ENCODE results near the gene EPHA4.

Gene EPHA4

DNA sequence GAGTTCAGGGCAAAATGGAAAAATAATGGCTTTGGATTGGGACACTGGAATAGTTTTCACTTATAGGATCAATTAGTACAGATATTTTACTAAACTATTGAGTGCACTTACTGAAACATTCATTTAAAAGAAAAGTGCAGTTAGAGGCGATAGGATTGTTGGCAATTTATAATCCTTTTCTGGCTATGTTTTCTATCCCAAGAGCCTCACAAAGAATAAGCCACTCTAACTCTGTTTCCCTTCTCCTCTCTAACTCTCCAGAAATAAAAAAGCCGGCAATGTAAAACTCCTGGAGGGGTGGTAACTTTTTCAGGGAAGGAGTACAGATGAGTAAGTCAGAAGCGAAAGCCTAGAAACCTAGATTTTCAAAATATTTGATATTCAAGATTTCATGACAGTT lies 91.3 kb downstream of the EPHA4 start:
- H3K27ac ChIP-seq: no peak overlapping the region
- DNase-seq (ENCODE audit: low spot score): no peak
- ChIA-PET CTCF (no interaction called here), POLR2A (ENCODE audit: low non-redundant PET) (no interaction called here)
- TF ChIP-seq, protein P1, sequence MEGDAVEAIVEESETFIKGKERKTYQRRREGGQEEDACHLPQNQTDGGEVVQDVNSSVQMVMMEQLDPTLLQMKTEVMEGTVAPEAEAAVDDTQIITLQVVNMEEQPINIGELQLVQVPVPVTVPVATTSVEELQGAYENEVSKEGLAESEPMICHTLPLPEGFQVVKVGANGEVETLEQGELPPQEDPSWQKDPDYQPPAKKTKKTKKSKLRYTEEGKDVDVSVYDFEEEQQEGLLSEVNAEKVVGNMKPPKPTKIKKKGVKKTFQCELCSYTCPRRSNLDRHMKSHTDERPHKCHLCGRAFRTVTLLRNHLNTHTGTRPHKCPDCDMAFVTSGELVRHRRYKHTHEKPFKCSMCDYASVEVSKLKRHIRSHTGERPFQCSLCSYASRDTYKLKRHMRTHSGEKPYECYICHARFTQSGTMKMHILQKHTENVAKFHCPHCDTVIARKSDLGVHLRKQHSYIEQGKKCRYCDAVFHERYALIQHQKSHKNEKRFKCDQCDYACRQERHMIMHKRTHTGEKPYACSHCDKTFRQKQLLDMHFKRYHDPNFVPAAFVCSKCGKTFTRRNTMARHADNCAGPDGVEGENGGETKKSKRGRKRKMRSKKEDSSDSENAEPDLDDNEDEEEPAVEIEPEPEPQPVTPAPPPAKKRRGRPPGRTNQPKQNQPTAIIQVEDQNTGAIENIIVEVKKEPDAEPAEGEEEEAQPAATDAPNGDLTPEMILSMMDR (conservative IDR thresholded peaks at IDR 0.05; ENCODE audit: low read depth): no peak

DNA sequence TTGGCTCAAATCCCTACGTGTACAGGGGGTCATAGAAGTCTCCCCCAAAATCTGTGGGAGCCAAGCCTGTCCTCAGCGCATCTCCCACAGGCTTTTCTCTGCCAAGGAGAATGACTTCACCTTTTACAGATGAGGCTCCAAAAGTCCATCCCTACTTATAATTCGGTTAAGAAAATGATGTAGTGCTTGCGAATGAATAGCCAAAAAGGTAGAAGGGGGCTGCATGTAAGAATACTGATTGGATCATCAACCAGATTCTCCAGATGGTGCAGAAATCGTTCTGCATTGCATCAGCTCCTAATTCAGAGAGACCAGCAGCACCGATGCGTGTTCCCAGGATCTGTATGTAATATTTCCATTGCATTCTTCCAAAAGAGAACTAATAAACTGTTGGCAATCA lies 91.9 kb downstream of the EPHA4 start:
- ChIA-PET CTCF (no interaction called here), POLR2A (ENCODE audit: low non-redundant PET) (no interaction called here)
- DNase-seq (ENCODE audit: low spot score): no peak
- no peak overlapping the region for H3K27ac ChIP-seq
- TF ChIP-seq, protein P1 (conservative IDR thresholded peaks at IDR 0.05; ENCODE audit: low read depth): no peak

DNA sequence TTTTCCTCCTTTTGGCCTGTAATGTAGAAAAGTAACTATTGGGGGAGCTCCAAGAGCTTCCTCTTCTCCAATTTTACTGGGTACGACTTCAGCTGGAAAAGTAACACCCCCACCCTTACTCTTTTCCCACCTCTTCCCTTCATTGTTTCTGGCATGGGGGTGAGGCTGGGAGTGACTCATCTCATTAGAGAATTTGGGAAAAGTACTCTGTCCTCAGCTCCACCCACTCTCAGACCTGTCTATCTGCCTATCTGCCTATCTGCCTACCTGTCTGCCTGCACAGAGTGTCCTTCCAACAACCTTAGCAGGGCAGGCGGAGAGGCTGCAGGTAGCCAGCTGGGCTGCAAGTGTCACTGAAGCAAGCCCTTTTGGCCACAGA lies 93.6 kb downstream of the EPHA4 start:
- H3K27ac ChIP-seq: no peak overlapping the region
- TF ChIP-seq, protein P1 (conservative IDR thresholded peaks at IDR 0.05; ENCODE audit: low read depth): no peak
- CTCF ChIA-PET: no interaction called here
- no peak for DNase-seq (ENCODE audit: low spot score)
- POLR2A ChIA-PET (ENCODE audit: low non-redundant PET): no interaction called here

DNA sequence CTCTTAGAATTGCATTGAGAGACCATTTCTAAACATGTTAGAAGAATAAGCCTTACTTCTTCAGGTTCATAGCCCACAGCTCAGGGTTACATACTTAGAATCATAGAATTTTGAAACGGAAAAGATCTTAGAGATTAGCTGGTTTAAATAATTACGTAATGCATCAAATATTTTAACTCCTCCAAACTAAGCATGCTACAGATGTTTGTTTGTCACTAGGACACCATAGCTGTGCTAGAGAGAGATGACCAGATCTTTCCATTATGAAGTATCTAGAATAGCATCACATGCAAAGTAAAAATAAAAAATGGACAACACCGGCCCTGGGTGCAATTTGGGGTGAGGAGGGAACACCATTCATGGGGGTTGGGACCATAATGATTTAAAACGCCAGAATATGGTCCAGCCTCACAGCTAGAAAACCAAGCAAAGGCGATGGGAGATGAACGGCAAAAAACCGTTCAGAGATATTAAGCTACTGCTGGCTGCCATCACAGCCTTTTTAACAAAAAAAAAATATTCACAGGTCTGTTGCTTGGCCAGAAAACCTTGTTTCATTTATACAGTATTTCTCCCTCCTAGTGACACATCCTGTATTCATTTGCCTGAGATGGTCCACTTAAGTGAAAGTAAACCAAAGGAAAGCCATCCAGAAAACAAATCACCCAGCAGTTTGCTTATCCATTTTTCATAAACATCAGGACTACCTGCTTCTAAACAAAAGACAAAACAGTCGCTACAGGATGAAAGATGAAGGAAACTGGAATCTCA lies 94.2 kb downstream of the EPHA4 start:
- POLR2A ChIA-PET (ENCODE audit: low non-redundant PET): no interaction called here
- CTCF ChIA-PET: no interaction called here
- TF ChIP-seq, protein P1 (conservative IDR thresholded peaks at IDR 0.05; ENCODE audit: low read depth): no peak
- H3K27ac ChIP-seq: no peak overlapping the region
- DNase-seq (ENCODE audit: low spot score): no peak

DNA sequence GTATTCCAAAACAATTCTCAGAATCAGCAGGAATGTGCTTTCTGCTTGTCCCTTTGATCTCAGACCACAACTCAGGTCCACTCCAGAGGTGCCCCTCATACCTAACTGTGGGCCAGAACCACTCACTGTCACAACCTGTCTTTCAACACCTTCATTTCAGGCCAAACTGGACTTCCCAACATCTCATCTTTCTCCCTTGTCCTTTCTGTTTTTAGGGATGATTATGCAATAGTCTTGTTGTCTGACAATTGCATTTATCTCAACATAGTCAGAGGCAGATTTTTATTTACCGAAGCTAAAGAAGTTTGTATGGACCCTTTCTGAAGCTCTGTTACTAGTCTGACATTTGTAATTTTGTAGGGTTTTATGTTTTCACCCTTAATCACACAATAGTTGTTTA lies 95.9 kb downstream of the EPHA4 start:
- H3K27ac ChIP-seq: no peak overlapping the region
- TF ChIP-seq, protein P1 (conservative IDR thresholded peaks at IDR 0.05; ENCODE audit: low read depth): no peak
- no peak for DNase-seq (ENCODE audit: low spot score)
- POLR2A ChIA-PET (ENCODE audit: low non-redundant PET): no interaction called here
- CTCF ChIA-PET: no interaction called here

DNA sequence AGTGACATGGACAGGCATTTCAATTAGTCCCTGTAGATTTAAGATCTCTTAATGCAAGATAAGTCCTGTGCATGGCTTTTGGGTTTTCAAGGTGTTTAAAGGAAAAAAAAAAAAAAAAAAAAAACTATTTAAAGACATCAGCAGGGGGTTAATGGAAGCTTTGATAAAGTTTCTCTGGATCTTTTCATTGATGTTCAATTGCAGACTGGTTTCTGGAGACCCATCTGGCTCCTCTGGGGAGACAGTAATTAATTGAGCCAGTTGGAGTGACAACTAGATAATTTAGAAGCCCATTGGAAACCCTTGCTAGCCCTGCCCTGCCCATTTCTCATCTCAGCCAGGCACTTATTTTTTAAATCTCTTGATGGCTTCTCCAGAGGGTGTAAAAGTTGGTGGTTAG lies 98.7 kb downstream of the EPHA4 start:
- CTCF ChIA-PET: interaction anchor here (0.7 kb wide), 1 partner anchor 287 kb away, joined by 4 read pairs; no protein-coding TSS in a partner anchor
- TF ChIP-seq, protein P1 (conservative IDR thresholded peaks at IDR 0.05; ENCODE audit: low read depth): no peak
- POLR2A ChIA-PET (ENCODE audit: low non-redundant PET): no interaction called here
- DNase-seq (ENCODE audit: low spot score): no peak
- H3K27ac ChIP-seq: no peak overlapping the region
